HFFc6 (cell line): ENCODE measurements around the gene STUM. TPM values are rescaled to one million over a fixed set of nuclear protein-coding genes. Genes with fewer than 3 reads are reported as not detected.
"Not testable (repeated sequence)": the region's sequence is repeated elsewhere in the genome, so short reads cannot be mapped to it uniquely, and the experiment has no call there.

Experiments
- DNase-seq: peaks from one replicate; pipeline ENCODE4 v3.0.0-alpha.2; 2018
- H3K27ac Mint-ChIP-seq: 2 replicates; pipeline ENCODE4 v1.8.0; 2020; ENCODE audit warnings: mild to moderate bottlenecking, mixed read lengths
- H3K27me3 Mint-ChIP-seq: 2 replicates; pipeline ENCODE4 v1.8.0; 2021; ENCODE audit warnings: mild to moderate bottlenecking, moderate library complexity, mixed read lengths; ENCODE audit not compliant: insufficient read depth
- H3K36me3 Mint-ChIP-seq: 2 replicates; pipeline ENCODE4 v1.8.0; 2021; ENCODE audit warnings: low read depth, mixed read lengths
- H3K4me1 Mint-ChIP-seq: 2 replicates; pipeline ENCODE4 v1.8.0; 2020; ENCODE audit warnings: low read depth, mixed read lengths
- H3K4me3 Mint-ChIP-seq: 2 replicates; pipeline ENCODE4 v1.8.0; 2020; ENCODE audit warnings: mild to moderate bottlenecking, moderate library complexity, mixed read lengths
- H3K9me3 Mint-ChIP-seq: 2 replicates; pipeline ENCODE4 v1.8.0; 2020; ENCODE audit warnings: mild to moderate bottlenecking, mixed read lengths
- total RNA-seq, 6 experiments: library from RNA; stranded (reverse); fragmentation: NEBNext Ultra II Directional; extraction: Animal tissue kit (Norgen Biotek cat#: 25700); gene quantifications; 2 replicates in 1 of 6; 3 replicates in 5 of 6; pipeline ENCODE4 v1.2.3, GENCODE V29; 2021
- TF ChIP-seq, protein P1 (sequence below): fragments of 200-600 bp; sonication (generic); IDR thresholded peaks from 2 replicates; pipeline ENCODE4 v1.5.0; 2021; ENCODE audit warnings: antibody characterized with exemption, mild to moderate bottlenecking

STUM gene
- total RNA-seq, 6 experiments from 2014 or later: not detected

DNA sequence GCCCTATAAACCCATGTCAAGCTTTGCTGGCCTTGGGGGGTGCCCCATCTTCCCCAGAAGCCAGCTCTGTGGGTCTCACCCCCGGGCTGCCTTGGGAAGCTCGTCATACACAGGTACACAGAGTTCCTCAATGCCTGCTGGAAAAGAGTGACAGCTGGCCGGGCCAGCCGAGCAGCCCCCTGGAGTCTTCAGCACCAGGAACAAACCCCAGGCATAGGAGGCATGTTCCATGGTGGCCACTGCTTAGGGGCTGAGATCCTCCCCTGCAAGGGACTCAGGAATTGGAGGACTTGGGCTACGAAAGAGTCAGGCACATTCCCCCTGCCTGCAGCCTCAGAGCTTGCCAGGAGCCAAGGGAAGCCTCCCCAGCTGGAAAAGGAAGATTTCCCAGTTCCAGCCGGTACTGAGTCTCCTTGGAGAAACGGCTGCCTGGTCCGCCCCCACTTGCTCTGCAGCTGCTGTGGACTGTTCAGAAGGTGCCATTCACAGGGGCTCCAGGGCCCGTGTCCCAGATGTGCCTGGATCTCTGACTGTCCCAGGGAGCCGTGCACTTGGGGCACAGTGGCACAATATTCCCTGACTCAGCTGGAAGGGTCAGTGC lies 89.5 kb downstream of the STUM start:
- Mint-ChIP-seq H3K36me3 (no peaks in the 10 kb centered on the region), H3K27me3 (peaks cover 16% of the 10 kb centered on the region), H3K27ac (no peak overlapping the region), H3K4me3 (no peak overlapping the region), H3K9me3 (no peaks in the 10 kb centered on the region), H3K4me1 (peaks cover 4% of the 10 kb centered on the region)
- DNase-seq: no peak
- TF ChIP-seq, protein P1, sequence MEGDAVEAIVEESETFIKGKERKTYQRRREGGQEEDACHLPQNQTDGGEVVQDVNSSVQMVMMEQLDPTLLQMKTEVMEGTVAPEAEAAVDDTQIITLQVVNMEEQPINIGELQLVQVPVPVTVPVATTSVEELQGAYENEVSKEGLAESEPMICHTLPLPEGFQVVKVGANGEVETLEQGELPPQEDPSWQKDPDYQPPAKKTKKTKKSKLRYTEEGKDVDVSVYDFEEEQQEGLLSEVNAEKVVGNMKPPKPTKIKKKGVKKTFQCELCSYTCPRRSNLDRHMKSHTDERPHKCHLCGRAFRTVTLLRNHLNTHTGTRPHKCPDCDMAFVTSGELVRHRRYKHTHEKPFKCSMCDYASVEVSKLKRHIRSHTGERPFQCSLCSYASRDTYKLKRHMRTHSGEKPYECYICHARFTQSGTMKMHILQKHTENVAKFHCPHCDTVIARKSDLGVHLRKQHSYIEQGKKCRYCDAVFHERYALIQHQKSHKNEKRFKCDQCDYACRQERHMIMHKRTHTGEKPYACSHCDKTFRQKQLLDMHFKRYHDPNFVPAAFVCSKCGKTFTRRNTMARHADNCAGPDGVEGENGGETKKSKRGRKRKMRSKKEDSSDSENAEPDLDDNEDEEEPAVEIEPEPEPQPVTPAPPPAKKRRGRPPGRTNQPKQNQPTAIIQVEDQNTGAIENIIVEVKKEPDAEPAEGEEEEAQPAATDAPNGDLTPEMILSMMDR: no peak

DNA sequence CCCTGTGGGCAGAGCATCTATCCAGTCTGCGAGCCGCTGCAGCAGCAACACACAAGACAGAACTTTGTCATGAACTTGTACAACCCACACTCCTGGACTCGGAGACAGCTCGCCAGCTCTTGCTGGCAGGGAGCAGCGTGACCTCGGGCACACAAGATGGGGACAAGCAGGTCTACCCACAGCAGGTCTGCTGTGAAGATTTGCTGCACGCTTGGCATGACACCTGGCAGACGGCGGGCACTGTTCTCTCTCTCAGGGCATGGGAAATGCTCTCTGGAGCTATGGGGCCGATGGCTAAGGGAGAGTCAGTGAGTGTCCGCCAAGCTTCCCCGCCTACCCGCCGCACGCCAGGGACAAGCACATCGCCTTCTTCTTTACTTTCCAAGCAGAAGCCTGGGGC lies 90.0 kb downstream of the STUM start:
- no peak overlapping the region for H3K27ac Mint-ChIP-seq
- no peaks in the 10 kb centered on the region for H3K36me3 Mint-ChIP-seq
- H3K4me1 Mint-ChIP-seq: peaks cover 9% of the 10 kb centered on the region
- H3K27me3 Mint-ChIP-seq: peaks cover 16% of the 10 kb centered on the region
- no peak for DNase-seq
- H3K4me3 Mint-ChIP-seq: no peak overlapping the region
- no peaks in the 10 kb centered on the region for H3K9me3 Mint-ChIP-seq
- TF ChIP-seq, protein P1: no peak

DNA sequence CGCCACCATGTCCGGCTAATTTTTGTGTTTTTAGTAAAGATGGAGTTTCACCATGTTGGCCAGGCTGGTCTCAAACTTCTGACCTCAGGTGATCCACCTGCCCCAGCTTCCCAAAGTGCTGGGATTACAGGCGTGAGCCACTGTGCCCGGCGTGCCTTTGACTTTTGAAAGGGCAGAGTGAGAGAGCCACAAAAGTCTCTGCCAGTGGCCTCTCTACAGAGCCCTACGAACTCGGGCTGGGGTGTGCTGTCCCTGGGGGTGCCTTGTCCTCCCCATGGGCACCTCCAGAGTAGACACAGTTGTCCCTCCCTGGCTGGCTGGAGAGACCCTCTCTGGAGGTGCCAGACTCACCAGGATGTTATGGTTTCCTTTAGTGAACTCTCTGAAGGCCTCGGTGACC lies 90.6 kb downstream of the STUM start:
- not testable (repeated sequence) for H3K27ac Mint-ChIP-seq, DNase-seq, H3K36me3 Mint-ChIP-seq, H3K9me3 Mint-ChIP-seq, H3K4me3 Mint-ChIP-seq
- peaks cover 11% of the 10 kb centered on the region for H3K4me1 Mint-ChIP-seq
- H3K27me3 Mint-ChIP-seq: peaks cover 16% of the 10 kb centered on the region

DNA sequence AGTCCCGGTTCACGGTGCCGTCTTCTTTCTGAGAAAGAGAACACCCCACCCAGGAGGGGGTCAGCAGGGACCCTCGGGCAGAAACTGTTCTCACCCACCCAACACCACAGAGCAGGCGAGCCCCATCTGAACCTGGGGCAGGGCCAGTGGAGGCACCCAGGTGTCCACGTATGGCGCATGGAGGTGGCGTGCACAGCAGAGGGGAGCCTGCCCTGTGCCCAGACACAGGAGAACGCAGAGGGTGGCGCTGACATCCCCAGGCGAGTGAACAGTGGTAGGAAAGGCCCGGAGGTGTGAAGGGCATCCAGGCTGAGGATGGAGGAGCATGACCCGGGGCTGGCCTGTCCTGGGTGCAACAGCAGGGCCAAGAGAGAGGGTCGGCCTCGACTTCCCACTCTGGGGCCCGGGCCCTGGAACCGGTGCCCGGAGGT lies 91.1 kb downstream of the STUM start:
- no peaks in the 10 kb centered on the region for H3K36me3 Mint-ChIP-seq

DNA sequence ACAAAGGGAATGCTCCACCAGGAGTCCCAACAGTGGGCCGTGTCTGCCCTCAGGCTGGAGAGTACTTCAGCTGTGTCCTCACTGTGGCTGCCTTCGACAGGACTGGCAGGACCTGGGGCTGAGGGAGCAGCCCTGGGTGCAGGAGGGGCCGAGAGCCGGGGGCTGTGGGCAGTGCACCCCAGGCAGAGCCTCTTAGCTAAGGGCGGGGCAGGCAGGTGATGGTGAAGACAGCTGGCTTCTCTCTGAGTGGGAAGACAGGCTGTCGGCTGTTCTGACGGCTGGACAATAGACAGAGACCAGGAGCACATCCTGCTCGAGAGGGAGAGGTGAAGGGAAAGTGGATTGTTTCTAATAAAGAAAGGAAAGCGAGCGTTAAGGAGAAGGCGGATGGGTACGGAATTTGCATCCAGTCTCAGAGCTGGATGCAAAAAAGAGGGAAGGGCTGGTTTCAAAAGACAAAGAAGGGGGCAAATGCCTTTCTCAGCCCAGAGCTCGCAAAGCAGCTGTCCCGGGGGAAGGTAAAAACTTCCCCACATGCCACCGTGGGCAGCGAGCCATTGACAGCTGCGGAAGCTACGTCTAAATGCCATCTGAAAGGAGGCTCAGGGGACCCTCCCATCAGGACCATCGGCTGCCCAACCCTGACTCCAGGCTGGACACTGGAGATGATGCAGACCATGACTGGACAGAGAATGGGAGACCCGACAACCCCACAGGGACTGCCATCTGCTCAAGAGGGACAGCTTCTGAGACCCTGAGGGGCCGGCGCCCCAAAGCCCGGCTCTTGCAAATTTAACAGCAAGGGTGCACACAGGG lies 92.0 kb downstream of the STUM start:
- Mint-ChIP-seq H3K27ac (no peak overlapping the region), H3K4me3 (no peak overlapping the region), H3K27me3 (peaks cover 15% of the 10 kb centered on the region), H3K36me3 (no peaks in the 10 kb centered on the region), H3K4me1 (peaks cover 12% of the 10 kb centered on the region), H3K9me3 (no peaks in the 10 kb centered on the region)
- TF ChIP-seq, protein P1: no peak
- no peak for DNase-seq

More for the DNA sequence above, 91.1 kb downstream of the STUM start:
- no peak for DNase-seq
- TF ChIP-seq, protein P1: no peak
- no peak overlapping the region for H3K27ac Mint-ChIP-seq
- H3K9me3 Mint-ChIP-seq: no peaks in the 10 kb centered on the region
- peaks cover 11% of the 10 kb centered on the region for H3K4me1 Mint-ChIP-seq
- peaks cover 16% of the 10 kb centered on the region for H3K27me3 Mint-ChIP-seq
- no peak overlapping the region for H3K4me3 Mint-ChIP-seq

DNA sequence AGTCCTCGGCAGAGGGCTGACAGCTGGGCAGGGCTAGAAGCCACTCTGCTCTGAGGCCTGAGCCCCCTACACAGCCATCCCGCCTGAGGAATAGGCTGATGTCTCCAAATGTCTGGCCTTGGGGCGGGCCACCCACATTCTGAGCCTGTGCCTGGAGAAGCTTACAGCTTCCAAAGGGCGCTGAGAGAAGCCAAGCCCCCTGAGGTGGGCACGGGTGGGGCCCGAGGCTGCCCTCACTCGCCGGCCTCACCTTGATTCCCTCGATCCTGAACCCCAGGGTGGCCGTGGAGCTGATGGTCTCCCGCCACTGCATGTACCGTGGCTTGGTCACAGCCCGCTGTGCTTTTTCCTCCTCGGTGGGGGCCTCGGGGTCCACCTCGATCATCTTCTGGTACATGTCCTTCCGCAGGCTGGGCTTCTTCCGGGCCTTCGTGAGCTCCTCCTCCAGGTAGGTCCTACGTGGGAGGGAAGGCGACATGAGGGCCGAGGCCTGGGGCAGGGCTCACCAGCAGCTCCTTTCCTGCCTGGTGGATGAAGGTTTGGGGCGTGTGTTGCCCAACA lies 93.2 kb downstream of the STUM start:
- Mint-ChIP-seq H3K27me3 (peaks cover 13% of the 10 kb centered on the region), H3K4me1 (peaks cover 17% of the 10 kb centered on the region), H3K9me3 (no peaks in the 10 kb centered on the region), H3K4me3 (no peak overlapping the region), H3K27ac (no peak overlapping the region), H3K36me3 (no peaks in the 10 kb centered on the region)
- TF ChIP-seq, protein P1: no peak
- no peak for DNase-seq
